HCT116 (cell line): ENCODE results near the gene ZDHHC14. TPM values are rescaled to one million over a fixed set of nuclear protein-coding genes. Genes with fewer than 3 reads are reported as not detected.

ENCODE experiments used
- ATAC-seq: fragments of 200-7000 bp; cut with Tn5 transposase; 2 replicates; pipeline ENCODE4 v1.9.1; 2020; ENCODE audit warnings: mild to moderate bottlenecking, moderate library complexity
- BruUV-seq: library from RNA; stranded (reverse); fragments of 400-500 nt; replicated peaks from 2 replicates; lab custom pipeline; 2021; lab: Mats Ljungman, UMichigan
- CTCF ChIA-PET: fragments of 300-600 bp; sonication (Branson Sonifier 250); formaldehyde crosslinking; loops from one replicate; lab custom pipeline; 2021; ENCODE audit warnings: antibody characterized with exemption; lab: Charles Lee
- POLR2A ChIA-PET: fragments of 300-600, 350-600 bp; sonication (Branson Sonifier 250); formaldehyde crosslinking; loops from one replicate; lab custom pipeline; 2021; ENCODE audit warnings: antibody characterized with exemption; lab: Charles Lee
- RAD21 ChIA-PET, 2 experiments: fragments of 300-600 bp; sonication (Branson Sonifier 250); formaldehyde crosslinking; loops; one replicate each; lab custom pipeline; 2023; ENCODE audit warnings: low total read pairs in 2 of 2; ENCODE audit not compliant: uncharacterized antibody in 2 of 2, unreplicated experiment in 2 of 2, low non-redundant PET in 1 of 2; lab: Charles Lee
- DNase-seq: peaks from one replicate; pipeline ENCODE4 v3.0.0-alpha.2; 2010; ENCODE audit warnings: low read depth, low spot score
- H2AFZ ChIP-seq: fragments of 200-600 bp; shearing (Covaris generic), sonication (generic); 2 replicates; pipeline ENCODE4 v1.6.1; 2017; ENCODE audit warnings: low read depth, mixed run types, mixed read lengths, antibody characterized with exemption, low read length; ENCODE audit not compliant: poor library complexity, severe bottlenecking
- H3K27ac ChIP-seq: 2 replicates; pipeline ENCODE4 v1.5.1; 2012; ENCODE audit warnings: low read depth, low read length
- H3K27me3 ChIP-seq: fragments of 200-600 bp; sonication (generic); 2 replicates; pipeline ENCODE4 v1.6.1; 2016; ENCODE audit warnings: mixed run types, low read length, mixed read lengths; ENCODE audit not compliant: insufficient read depth
- H3K36me3 ChIP-seq, 2 experiments: fragments of 200-500 bp in 1 of 2; fragments of 200-600 bp in 1 of 2; sonication (Bioruptor generic) in 1 of 2; sonication (generic) in 1 of 2; 2 replicates each; pipeline versions ENCODE4 v1.5.1 to v1.6.1; 2014 to 2016; ENCODE audit warnings: low read length in 2 of 2, inconsistent platforms in 1 of 2, mixed read lengths in 1 of 2, mixed run types in 1 of 2; ENCODE audit not compliant: insufficient read depth in 2 of 2, control insufficient read depth in 1 of 2
- H3K4me1 ChIP-seq, 2 experiments: fragments of 200-600 bp in 1 of 2; sonication (generic) in 1 of 2; 2 replicates each; pipeline versions ENCODE4 v1.5.1 to v1.6.1; 2012 to 2017; ENCODE audit warnings: low read length in 2 of 2, inconsistent platforms in 1 of 2, mild to moderate bottlenecking in 1 of 2, mixed read lengths in 1 of 2, mixed run types in 1 of 2, moderate library complexity in 1 of 2; ENCODE audit not compliant: insufficient read depth in 2 of 2, control insufficient read depth in 1 of 2
- H3K4me2 ChIP-seq: fragments of 200-600 bp; sonication (generic); 2 replicates; pipeline ENCODE4 v1.6.1; 2017; ENCODE audit warnings: mixed run types, low read length, mixed read lengths
- H3K4me3 ChIP-seq, 2 experiments: fragments of 200-600 bp in 1 of 2; sonication (generic) in 1 of 2; replicated peaks in 1 of 2; 2 replicates each; pipeline ENCODE4 v1.5.1; 2011 to 2016; ENCODE audit warnings: low read length in 2 of 2, control low read depth in 1 of 2, low read depth in 1 of 2, mild to moderate bottlenecking in 1 of 2, mixed read lengths in 1 of 2, mixed run types in 1 of 2
- H3K79me2 ChIP-seq: fragments of 200-600 bp; sonication (generic); 2 replicates; pipeline ENCODE4 v1.6.1; 2017; ENCODE audit warnings: mild to moderate bottlenecking, mixed run types, low read length, moderate library complexity, mixed read lengths; ENCODE audit not compliant: insufficient read depth
- H3K9ac ChIP-seq: fragments of 200-600 bp; sonication (generic); 2 replicates; pipeline ENCODE4 v1.6.1; 2016; ENCODE audit warnings: low read length, mixed read lengths
- H3K9me2 ChIP-seq: fragments of 200-600 bp; sonication (generic), shearing (Covaris generic); 2 replicates; pipeline ENCODE4 v1.6.1; 2017; ENCODE audit warnings: mixed run types, mild to moderate bottlenecking, moderate library complexity; ENCODE audit not compliant: insufficient read depth
- H3K9me3 ChIP-seq, 2 experiments: fragments of 200-500 bp in 1 of 2; fragments of 200-600 bp in 1 of 2; sonication (Bioruptor generic) in 1 of 2; sonication (generic) in 1 of 2; 2 replicates each; pipeline ENCODE4 v1.6.1; 2014 to 2017; ENCODE audit warnings: low read length in 2 of 2, mixed read lengths in 2 of 2, inconsistent platforms in 1 of 2, low read depth in 1 of 2, mild to moderate bottlenecking in 1 of 2, mixed run types in 1 of 2, moderate library complexity in 1 of 2; ENCODE audit not compliant: control insufficient read depth in 1 of 2, insufficient read depth in 1 of 2
- H4K20me1 ChIP-seq: fragments of 200-600 bp; sonication (generic), shearing (Covaris generic); 2 replicates; pipeline ENCODE4 v1.6.1; 2017; ENCODE audit warnings: mixed run types, mild to moderate bottlenecking, moderate library complexity; ENCODE audit not compliant: insufficient read depth
- CBX3 ChIP-seq: IDR thresholded peaks from 2 replicates; pipeline ENCODE4 v1.6.1; 2012; ENCODE audit warnings: low read depth
- CEBPB ChIP-seq: IDR thresholded peaks from 2 replicates; pipeline ENCODE4 v1.6.1; 2012; ENCODE audit warnings: low read depth
- EGR1 ChIP-seq: IDR thresholded peaks from 2 replicates; pipeline ENCODE4 v1.6.1; 2012; ENCODE audit warnings: low read depth
- ELF1 ChIP-seq: IDR thresholded peaks from 2 replicates; pipeline ENCODE4 v1.6.1; 2012; ENCODE audit warnings: low read depth, borderline replicate concordance
- EZH2 ChIP-seq: fragments of 200-600 bp; sonication (generic); IDR thresholded peaks from 2 replicates; pipeline ENCODE4 v1.6.1; 2017; ENCODE audit warnings: antibody characterized with exemption, mixed run types
- JUND ChIP-seq: IDR thresholded peaks from 2 replicates; pipeline ENCODE4 v1.6.1; 2012
- SP1 ChIP-seq: IDR thresholded peaks from 2 replicates; pipeline ENCODE4 v1.6.1; 2012; ENCODE audit warnings: low read depth
- SRF ChIP-seq: IDR thresholded peaks from 2 replicates; pipeline ENCODE4 v1.6.1; 2012; ENCODE audit warnings: low read depth
- YY1 ChIP-seq: IDR thresholded peaks from 2 replicates; pipeline ENCODE4 v1.6.1; 2011; ENCODE audit warnings: low read length, low read depth, moderate library complexity, mild to moderate bottlenecking; ENCODE audit not compliant: insufficient replicate concordance; ENCODE audit errors: extremely low read depth
- ZFX ChIP-seq: fragments of 450-650 bp; IDR thresholded peaks from 2 replicates; pipeline ENCODE4 v1.6.1; 2017
- intact Hi-C: fragments of 100-400 bp; cut with micrococcal nuclease; formaldehyde crosslinking; loops from 2 replicates; pipeline ENCODE4 v1.10.0; 2022
- total RNA-seq: library from RNA; stranded (reverse); gene quantifications from one replicate; pipeline ENCODE4 v1.2.1, GENCODE V29; 2021; ENCODE audit not compliant: unreplicated experiment
- TF ChIP-seq, protein P1 (sequence below): IDR thresholded peaks from 2 replicates; pipeline ENCODE4 v1.6.1; 2012
- TF ChIP-seq, protein P2 (sequence below): IDR thresholded peaks from 2 replicates; pipeline ENCODE4 v1.6.1; 2012; ENCODE audit warnings: low read depth
- TF ChIP-seq, protein P3 (sequence below): IDR thresholded peaks from 2 replicates; pipeline ENCODE4 v1.6.1; 2012
- TF ChIP-seq, protein P4 (sequence below): IDR thresholded peaks from 2 replicates; pipeline ENCODE4 v1.6.1; 2011; ENCODE audit warnings: mild to moderate bottlenecking, low read length, moderate library complexity; ENCODE audit not compliant: insufficient replicate concordance; ENCODE audit errors: extremely low read depth

The ZDHHC14 gene
- total RNA-seq, 1 experiment from 2014 or later, result 5.3 TPM

DNA sequence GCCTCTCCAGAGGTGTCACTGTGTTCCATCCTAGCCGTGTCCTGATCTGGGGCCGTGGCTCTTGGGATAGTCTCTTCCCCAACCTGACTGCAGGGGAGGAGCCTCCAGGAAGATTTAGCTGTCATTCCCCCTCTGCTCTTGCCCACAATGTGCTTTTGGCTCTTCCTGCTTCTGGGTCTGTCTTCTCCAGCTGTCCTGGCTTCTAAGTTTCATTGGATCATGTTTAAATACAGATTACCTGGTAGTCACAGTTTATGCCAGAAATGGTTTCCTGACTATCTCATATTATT lies 139.1 kb downstream of the ZDHHC14 start:
- DNase-seq, result no peak
- TF ChIP-seq ZFX (no peak), SP1 (no peak), ELF1 (no peak), EGR1 (no peak), JUND (no peak), SRF (no peak), CBX3 (no peak), EZH2 (no peak), YY1 (no peak), CEBPB (no peak)
- TF ChIP-seq, protein P1, sequence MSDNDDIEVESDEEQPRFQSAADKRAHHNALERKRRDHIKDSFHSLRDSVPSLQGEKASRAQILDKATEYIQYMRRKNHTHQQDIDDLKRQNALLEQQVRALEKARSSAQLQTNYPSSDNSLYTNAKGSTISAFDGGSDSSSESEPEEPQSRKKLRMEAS, result no peak
- TF ChIP-seq, protein P2, sequence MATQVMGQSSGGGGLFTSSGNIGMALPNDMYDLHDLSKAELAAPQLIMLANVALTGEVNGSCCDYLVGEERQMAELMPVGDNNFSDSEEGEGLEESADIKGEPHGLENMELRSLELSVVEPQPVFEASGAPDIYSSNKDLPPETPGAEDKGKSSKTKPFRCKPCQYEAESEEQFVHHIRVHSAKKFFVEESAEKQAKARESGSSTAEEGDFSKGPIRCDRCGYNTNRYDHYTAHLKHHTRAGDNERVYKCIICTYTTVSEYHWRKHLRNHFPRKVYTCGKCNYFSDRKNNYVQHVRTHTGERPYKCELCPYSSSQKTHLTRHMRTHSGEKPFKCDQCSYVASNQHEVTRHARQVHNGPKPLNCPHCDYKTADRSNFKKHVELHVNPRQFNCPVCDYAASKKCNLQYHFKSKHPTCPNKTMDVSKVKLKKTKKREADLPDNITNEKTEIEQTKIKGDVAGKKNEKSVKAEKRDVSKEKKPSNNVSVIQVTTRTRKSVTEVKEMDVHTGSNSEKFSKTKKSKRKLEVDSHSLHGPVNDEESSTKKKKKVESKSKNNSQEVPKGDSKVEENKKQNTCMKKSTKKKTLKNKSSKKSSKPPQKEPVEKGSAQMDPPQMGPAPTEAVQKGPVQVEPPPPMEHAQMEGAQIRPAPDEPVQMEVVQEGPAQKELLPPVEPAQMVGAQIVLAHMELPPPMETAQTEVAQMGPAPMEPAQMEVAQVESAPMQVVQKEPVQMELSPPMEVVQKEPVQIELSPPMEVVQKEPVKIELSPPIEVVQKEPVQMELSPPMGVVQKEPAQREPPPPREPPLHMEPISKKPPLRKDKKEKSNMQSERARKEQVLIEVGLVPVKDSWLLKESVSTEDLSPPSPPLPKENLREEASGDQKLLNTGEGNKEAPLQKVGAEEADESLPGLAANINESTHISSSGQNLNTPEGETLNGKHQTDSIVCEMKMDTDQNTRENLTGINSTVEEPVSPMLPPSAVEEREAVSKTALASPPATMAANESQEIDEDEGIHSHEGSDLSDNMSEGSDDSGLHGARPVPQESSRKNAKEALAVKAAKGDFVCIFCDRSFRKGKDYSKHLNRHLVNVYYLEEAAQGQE, result no peak
- TF ChIP-seq, protein P3, sequence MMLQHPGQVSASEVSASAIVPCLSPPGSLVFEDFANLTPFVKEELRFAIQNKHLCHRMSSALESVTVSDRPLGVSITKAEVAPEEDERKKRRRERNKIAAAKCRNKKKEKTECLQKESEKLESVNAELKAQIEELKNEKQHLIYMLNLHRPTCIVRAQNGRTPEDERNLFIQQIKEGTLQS, result no peak
- TF ChIP-seq, protein P4, sequence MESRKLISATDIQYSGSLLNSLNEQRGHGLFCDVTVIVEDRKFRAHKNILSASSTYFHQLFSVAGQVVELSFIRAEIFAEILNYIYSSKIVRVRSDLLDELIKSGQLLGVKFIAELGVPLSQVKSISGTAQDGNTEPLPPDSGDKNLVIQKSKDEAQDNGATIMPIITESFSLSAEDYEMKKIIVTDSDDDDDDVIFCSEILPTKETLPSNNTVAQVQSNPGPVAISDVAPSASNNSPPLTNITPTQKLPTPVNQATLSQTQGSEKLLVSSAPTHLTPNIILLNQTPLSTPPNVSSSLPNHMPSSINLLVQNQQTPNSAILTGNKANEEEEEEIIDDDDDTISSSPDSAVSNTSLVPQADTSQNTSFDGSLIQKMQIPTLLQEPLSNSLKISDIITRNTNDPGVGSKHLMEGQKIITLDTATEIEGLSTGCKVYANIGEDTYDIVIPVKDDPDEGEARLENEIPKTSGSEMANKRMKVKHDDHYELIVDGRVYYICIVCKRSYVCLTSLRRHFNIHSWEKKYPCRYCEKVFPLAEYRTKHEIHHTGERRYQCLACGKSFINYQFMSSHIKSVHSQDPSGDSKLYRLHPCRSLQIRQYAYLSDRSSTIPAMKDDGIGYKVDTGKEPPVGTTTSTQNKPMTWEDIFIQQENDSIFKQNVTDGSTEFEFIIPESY, result no peak
- Histone ChIP-seq H2AFZ (no peak overlapping the region), H3K9ac (no peak overlapping the region), H3K4me1 (peaks cover 11 to 36% of the 10 kb centered on the region in 2 experiments), H3K4me3 (no peak overlapping the region), H4K20me1 (no peaks in the 10 kb centered on the region), H3K79me2 (no peaks in the 10 kb centered on the region), H3K27ac (no peak overlapping the region), H3K36me3 (no peaks in the 10 kb centered on the region), H3K27me3 (no peaks in the 10 kb centered on the region), H3K9me3 (no peaks in the 10 kb centered on the region), H3K9me2 (no peaks in the 10 kb centered on the region), H3K4me2 (no peak overlapping the region)
- POLR2A ChIA-PET, result no interaction called here
- BruUV-seq, result no TSS peak
- CTCF ChIA-PET, result interaction anchor here (0.6 kb wide), 1 partner anchor 186 kb away, joined by 4 read pairs; no protein-coding TSS in a partner anchor
- no peak for ATAC-seq
- RAD21 ChIA-PET, result no interaction called here
- intact Hi-C loops, result no loop called here
